HEK293T (cell line): Measurements from ENCODE around the gene CD82.

Source experiments
- ARNT ChIP-seq: fragments of 450-650 bp; IDR thresholded peaks from 2 replicates; pipeline ENCODE4 v1.6.1; 2017; ENCODE audit warnings: mild to moderate bottlenecking
- BHLHE40 ChIP-seq: fragments of 450-650 bp; IDR thresholded peaks from 2 replicates; pipeline ENCODE4 v1.6.1; 2016; ENCODE audit warnings: mild to moderate bottlenecking, moderate library complexity, borderline replicate concordance
- ELF4 ChIP-seq: fragments of 450-650 bp; IDR thresholded peaks from 2 replicates; pipeline ENCODE4 v1.6.1; 2017; ENCODE audit warnings: antibody characterized with exemption
- FOXA1 ChIP-seq: fragments of 450-650 bp; IDR thresholded peaks from 2 replicates; pipeline ENCODE4 v1.6.1; 2016; ENCODE audit warnings: mild to moderate bottlenecking
- FOXK2 ChIP-seq: fragments of 450-650 bp; IDR thresholded peaks from 2 replicates; pipeline ENCODE4 v1.6.1; 2016; ENCODE audit warnings: mild to moderate bottlenecking
- FOXM1 ChIP-seq: fragments of 450-650 bp; IDR thresholded peaks from 2 replicates; pipeline ENCODE4 v1.6.1; 2017; ENCODE audit warnings: mild to moderate bottlenecking, borderline replicate concordance
- LEF1 ChIP-seq: fragments of 450-650 bp; IDR thresholded peaks from 2 replicates; pipeline ENCODE4 v1.6.1; 2017; ENCODE audit warnings: mild to moderate bottlenecking, borderline replicate concordance
- NFRKB ChIP-seq: fragments of 450-650 bp; IDR thresholded peaks from 2 replicates; pipeline ENCODE4 v1.6.1; 2016; ENCODE audit warnings: mild to moderate bottlenecking, moderate library complexity
- SP1 ChIP-seq: fragments of 450-650 bp; IDR thresholded peaks from 2 replicates; pipeline ENCODE4 v1.6.1; 2017
- TARDBP ChIP-seq: fragments of 450-650 bp; IDR thresholded peaks from 2 replicates; pipeline ENCODE4 v1.6.1; 2016
- ZNF384 ChIP-seq: fragments of 450-650 bp; IDR thresholded peaks from 2 replicates; pipeline ENCODE4 v1.6.1; 2016
- TF ChIP-seq, protein P1 (sequence below): fragments of 450-650 bp; IDR thresholded peaks from 2 replicates; pipeline ENCODE4 v1.6.1; 2016

DNA sequence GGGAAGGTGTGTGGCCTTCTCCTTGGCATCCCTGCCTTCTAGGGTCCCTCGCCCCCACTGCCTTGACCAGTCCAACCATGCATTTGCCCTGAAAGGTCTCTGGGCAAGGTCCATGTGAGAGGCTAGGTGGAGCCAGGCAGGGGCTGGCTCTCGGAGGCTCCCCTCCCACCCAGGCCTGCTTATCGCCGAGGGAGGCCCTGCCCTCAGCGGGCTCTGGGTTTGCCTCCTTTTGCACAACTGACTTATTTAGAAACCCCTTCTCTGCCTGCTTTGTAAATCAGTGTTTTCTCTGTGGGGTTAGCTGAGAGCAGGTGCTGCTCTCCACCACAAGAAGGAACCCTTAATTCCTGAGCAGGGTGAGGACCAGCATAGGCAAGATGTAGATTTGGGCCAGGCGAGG lies 47.7 kb downstream of the CD82 start:
- TF ChIP-seq FOXM1 (no peak), ZNF384 (no peak), TARDBP (no peak), LEF1 (no peak), SP1 (no peak), BHLHE40 (no peak), ELF4 (no peak), FOXK2 (no peak), FOXA1 (no peak), NFRKB (no peak), ARNT (no peak)
- TF ChIP-seq, protein P1, sequence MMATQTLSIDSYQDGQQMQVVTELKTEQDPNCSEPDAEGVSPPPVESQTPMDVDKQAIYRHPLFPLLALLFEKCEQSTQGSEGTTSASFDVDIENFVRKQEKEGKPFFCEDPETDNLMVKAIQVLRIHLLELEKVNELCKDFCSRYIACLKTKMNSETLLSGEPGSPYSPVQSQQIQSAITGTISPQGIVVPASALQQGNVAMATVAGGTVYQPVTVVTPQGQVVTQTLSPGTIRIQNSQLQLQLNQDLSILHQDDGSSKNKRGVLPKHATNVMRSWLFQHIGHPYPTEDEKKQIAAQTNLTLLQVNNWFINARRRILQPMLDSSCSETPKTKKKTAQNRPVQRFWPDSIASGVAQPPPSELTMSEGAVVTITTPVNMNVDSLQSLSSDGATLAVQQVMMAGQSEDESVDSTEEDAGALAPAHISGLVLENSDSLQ = no peak
